Measurements from ENCODE around the gene DNAL4.

Gene DNAL4

GRCh38 chr22:38756711-38757463, 37.1 kb downstream of the DNAL4 start:
- no peak for FAIRE-seq

- no peak for FAIRE-seq
Observed at GRCh38 chr22:38755911-38756532, 37.9 kb downstream of the DNAL4 start, which contains the start of gene SUN2. TSS of gene SUN2 (minus strand) at chr22:38755998. CDS start at chr22:38752628, 3,370 bp downstream.

GRCh38 chr22:38755155-38755910, 38.6 kb downstream of the DNAL4 start:
- no peak for FAIRE-seq

- no peak for FAIRE-seq
Observed at GRCh38 chr22:38754751-38755154, 39.2 kb downstream of the DNAL4 start.

GRCh38 chr22:38753948-38754750, 39.8 kb downstream of the DNAL4 start:
- FAIRE-seq = no peak

GRCh38 chr22:38751422-38752346, 42.3 kb downstream of the DNAL4 start:
- no peak for FAIRE-seq

GRCh38 chr22:38751066-38751421, 42.9 kb downstream of the DNAL4 start:
- FAIRE-seq = no peak

- FAIRE-seq = no peak
Observed at GRCh38 chr22:38750638-38751037, 43.3 kb downstream of the DNAL4 start.

GRCh38 chr22:38750104-38750503, 43.8 kb downstream of the DNAL4 start:
- FAIRE-seq = no peak

- no peak for FAIRE-seq
Observed at GRCh38 chr22:38748487-38749136, 45.3 kb downstream of the DNAL4 start.

GRCh38 chr22:38745676-38746460, 48.1 kb downstream of the DNAL4 start:
- FAIRE-seq = no peak

- no peak for FAIRE-seq
Observed at GRCh38 chr22:38744981-38745380, 49.0 kb downstream of the DNAL4 start.

GRCh38 chr22:38742176-38742942, 51.6 kb downstream of the DNAL4 start:
- no peak for FAIRE-seq

- FAIRE-seq = no peak
Observed at GRCh38 chr22:38741576-38741975, 52.4 kb downstream of the DNAL4 start.

- no peak for FAIRE-seq
Observed at GRCh38 chr22:38741166-38741565, 52.8 kb downstream of the DNAL4 start.

- FAIRE-seq = no peak
Observed at GRCh38 chr22:38740754-38741153, 53.2 kb downstream of the DNAL4 start.

- no peak for FAIRE-seq
Observed at GRCh38 chr22:38740116-38740723, 53.7 kb downstream of the DNAL4 start.

- no peak for FAIRE-seq
Observed at GRCh38 chr22:38739300-38740055, 54.5 kb downstream of the DNAL4 start.

Measured in A204.1 (cell line).